Fibroblast of mammary gland (primary cell): ENCODE results near the gene MTMR3.

Experiments
- DNase-seq: peaks from one replicate; pipeline ENCODE4 v3.0.0-alpha.2; 2010; ENCODE audit warnings: low read depth
- H3K4me3 ChIP-seq: 2 replicates; pipeline ENCODE4 v1.5.1; 2011; ENCODE audit warnings: low read depth, mild to moderate bottlenecking, low read length, moderate library complexity; ENCODE audit not compliant: control insufficient read depth
- TF ChIP-seq, protein P1 (sequence below): conservative IDR thresholded peaks from 2 replicates; pipeline ENCODE4 v1.5.1; 2011; ENCODE audit warnings: low read depth, low read length, inconsistent platforms; ENCODE audit not compliant: control insufficient read depth, insufficient read depth

The MTMR3 gene

DNA sequence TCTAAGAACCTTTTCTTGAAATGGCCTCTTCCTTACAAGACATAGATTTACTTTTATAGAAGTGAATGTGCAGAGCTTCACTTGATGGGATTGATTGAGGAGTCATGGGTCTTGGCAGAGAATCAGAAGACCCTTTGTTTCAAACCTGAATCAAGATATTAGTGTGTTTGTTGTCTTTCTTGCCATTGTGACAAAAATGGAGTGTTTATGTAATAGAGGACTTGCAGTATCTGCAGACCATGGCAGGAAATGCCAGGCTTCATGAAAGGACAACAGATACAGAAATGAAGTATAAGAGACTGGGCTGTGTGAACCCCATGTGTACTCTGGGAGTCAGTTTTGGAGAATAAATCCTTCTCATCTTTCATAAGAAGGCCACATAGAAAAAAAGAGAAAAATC is 124.4 kb downstream of the MTMR3 start:
- no peak for DNase-seq
- no peak overlapping the region for H3K4me3 ChIP-seq
- TF ChIP-seq, protein P1, sequence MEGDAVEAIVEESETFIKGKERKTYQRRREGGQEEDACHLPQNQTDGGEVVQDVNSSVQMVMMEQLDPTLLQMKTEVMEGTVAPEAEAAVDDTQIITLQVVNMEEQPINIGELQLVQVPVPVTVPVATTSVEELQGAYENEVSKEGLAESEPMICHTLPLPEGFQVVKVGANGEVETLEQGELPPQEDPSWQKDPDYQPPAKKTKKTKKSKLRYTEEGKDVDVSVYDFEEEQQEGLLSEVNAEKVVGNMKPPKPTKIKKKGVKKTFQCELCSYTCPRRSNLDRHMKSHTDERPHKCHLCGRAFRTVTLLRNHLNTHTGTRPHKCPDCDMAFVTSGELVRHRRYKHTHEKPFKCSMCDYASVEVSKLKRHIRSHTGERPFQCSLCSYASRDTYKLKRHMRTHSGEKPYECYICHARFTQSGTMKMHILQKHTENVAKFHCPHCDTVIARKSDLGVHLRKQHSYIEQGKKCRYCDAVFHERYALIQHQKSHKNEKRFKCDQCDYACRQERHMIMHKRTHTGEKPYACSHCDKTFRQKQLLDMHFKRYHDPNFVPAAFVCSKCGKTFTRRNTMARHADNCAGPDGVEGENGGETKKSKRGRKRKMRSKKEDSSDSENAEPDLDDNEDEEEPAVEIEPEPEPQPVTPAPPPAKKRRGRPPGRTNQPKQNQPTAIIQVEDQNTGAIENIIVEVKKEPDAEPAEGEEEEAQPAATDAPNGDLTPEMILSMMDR = no peak

DNA sequence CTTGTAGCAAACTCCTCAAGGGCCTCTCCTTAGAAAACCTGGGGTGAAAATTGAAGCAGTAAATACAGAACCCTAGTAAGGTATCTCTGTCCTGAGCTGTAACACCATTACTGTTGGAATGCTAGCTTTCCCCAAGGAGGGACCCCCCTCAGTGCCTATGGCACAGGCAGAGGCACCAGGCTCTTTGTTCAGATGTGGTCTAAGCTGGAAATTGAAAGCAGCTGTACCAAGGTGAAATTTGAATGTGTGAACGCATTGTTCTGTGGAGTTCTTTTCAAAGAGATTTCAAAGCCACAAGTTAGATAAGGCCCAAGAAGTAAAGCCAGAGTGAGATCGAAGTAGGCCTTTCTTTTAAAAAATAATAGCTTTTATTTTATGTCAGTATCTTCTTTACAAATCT is 125.4 kb downstream of the MTMR3 start:
- TF ChIP-seq, protein P1 = no peak
- no peak overlapping the region for H3K4me3 ChIP-seq
- no peak for DNase-seq

DNA sequence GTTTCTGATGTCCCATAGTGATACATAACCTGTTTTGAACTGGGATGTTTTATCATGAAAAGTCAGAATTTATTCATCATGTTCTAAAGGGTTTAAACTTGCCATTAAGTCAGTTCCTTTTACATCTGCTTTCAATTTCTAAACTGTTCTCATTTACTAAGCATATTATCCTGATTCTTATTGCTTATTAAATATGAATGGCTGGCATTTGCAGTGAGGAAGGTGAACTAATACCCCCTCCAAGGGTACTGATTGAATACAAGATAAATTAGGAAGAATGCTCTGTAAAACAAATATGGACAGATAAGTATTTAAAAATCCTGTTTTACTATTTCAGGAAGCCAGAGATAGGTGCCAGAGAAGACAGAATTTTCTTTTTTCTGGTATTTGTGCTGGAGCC is 126.5 kb downstream of the MTMR3 start:
- H3K4me3 ChIP-seq = no peak overlapping the region
- no peak for DNase-seq
- TF ChIP-seq, protein P1 = no peak

DNA sequence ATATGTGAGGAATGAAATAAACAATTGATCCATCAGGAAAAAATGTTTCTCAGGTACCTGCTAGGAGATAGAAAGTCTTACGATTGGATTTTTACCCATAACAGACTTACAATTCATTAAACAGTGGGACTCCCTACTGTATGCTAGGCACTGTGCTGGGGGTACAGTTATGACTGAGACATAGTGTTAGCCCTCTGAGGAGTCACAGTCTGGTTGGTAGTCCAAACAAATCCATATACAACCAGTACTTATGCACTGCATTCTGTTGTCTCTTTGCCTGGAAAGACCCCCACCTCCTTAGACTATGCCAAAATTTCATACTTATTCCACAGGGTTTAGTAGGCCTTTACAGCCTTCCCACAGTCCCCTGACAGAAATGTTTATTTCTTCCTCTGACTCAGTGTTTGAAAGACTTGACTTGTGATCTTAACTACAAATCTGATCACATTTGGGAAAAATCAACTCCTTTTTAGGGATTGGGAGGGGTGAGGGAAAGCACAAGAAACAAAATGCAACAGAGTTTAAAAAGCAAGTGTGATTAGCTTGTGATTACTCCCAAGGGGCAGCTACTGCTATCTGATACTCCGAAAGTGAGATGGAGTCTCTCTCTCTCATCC is 127.9 kb downstream of the MTMR3 start:
- DNase-seq = peak; percentile 40
- H3K4me3 ChIP-seq = no peak overlapping the region
- TF ChIP-seq, protein P1 = no peak

DNA sequence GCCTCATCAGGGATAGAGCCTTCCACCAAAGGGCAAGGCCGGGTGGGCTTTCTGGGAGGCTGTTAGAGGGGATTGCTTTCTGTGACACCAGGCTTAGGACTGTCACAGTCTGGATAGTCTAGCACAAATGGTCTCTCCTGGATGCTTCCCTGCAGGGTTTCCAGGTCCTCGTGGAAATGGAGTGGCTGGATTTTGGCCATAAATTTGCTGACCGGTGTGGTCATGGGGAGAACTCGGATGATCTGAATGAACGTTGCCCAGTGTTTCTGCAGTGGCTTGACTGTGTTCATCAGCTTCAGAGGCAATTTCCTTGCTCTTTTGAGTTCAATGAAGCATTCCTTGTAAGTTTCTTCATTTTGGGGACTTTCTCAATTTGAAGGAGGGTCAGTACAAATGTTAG is 130.2 kb downstream of the MTMR3 start:
- H3K4me3 ChIP-seq = no peak overlapping the region
- TF ChIP-seq, protein P1 = no peak
- no peak for DNase-seq

DNA sequence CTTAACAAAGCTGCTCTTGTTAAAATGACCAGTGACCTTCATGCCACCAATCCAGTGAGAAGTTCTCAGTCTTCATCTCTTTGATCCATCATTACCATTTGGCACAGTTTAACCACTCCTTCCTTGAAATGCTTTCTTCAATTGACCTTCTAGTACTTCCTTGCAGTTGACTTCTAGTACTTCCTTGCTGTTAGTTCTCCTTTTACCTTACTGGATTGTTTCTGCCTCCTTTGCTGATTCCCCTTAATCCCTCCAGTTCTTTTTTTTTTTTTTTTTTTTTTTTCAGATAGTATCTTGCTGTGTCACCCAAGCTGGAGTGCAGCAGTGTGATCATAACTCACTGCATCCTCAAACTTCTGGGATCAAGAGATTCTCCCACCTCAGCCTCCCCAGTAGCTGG is 131.3 kb downstream of the MTMR3 start:
- DNase-seq = no peak
- H3K4me3 ChIP-seq = no peak overlapping the region
- TF ChIP-seq, protein P1 = no peak

DNA sequence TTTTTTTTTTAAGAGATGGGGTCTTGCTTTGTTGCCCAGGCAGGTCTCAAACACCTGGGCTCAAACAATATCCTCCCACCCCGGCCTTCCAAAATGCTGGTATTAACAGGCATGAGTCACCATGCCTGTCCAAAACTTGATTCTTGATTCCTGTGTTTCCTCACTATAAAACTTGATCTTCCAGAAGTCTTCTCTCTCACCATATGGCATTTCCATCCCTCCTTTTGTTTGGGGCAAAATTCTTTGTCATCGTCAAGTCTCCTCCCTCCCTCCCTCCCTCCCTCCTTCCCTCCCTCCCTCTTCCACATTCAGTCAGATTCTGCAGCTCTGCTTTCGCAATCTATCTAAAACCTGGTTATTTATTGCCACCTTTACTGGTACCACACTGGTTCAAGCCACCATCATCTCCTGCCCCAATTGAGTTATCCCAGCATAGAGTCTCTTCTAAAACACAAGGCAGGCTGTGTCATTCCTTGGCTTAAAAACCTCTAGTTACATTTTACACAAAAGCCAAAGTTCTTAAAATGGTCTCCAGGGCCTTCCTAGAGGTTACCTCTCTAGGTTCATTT is 132.3 kb downstream of the MTMR3 start:
- H3K4me3 ChIP-seq = no peak overlapping the region
- TF ChIP-seq, protein P1 = no peak
- peak; percentile 57 for DNase-seq
